AG04449 (cell line): ENCODE measurements around the gene CAMK2B.

Experiments
- CTCF ChIA-PET: fragments of 350-600 bp; formaldehyde crosslinking; extraction: SDS; loops from one replicate; lab custom pipeline; 2021; ENCODE audit warnings: antibody characterized with exemption; lab: Yijun Ruan, JAX
- POLR2A ChIA-PET: fragments of 400-600, 350-600 bp; formaldehyde crosslinking; extraction: SDS; loops from one replicate; lab custom pipeline; 2020; ENCODE audit warnings: antibody characterized with exemption, inconsistent platforms; lab: Yijun Ruan, JAX
- DNase-seq: peaks from one replicate; pipeline ENCODE4 v3.0.0-alpha.2; 2010; ENCODE audit warnings: low read depth, low spot score
- H3K4me3 ChIP-seq: 2 replicates; pipeline ENCODE4 v1.5.1; 2011; ENCODE audit warnings: low read depth, mild to moderate bottlenecking, control low read depth, low read length
- CTCF ChIP-seq: IDR thresholded peaks from one replicate; pipeline ENCODE4 v1.5.1; 2011; ENCODE audit warnings: mild to moderate bottlenecking, moderate library complexity, low read length, control low read depth, inconsistent platforms; ENCODE audit not compliant: insufficient read depth; ENCODE audit errors: missing control alignments

CAMK2B gene

GRCh38 chr7:44294325-44295069, 30.9 kb downstream of the CAMK2B start:
- POLR2A ChIA-PET, result no interaction called here
- H3K4me3 ChIP-seq, result no peak overlapping the region
- DNase-seq, result no peak
- CTCF ChIA-PET, result no interaction called here
- no peak for TF ChIP-seq CTCF

- CTCF ChIA-PET, result no interaction called here
- no peak for TF ChIP-seq CTCF
- POLR2A ChIA-PET, result no interaction called here
- DNase-seq, result no peak
- H3K4me3 ChIP-seq, result no peak overlapping the region
Measured at GRCh38 chr7:44293561-44294324, 31.7 kb downstream of the CAMK2B start.

GRCh38 chr7:44292876-44293560, 32.4 kb downstream of the CAMK2B start:
- DNase-seq, result no peak
- CTCF ChIA-PET, result no interaction called here
- TF ChIP-seq CTCF, result no peak
- no peak overlapping the region for H3K4me3 ChIP-seq
- POLR2A ChIA-PET, result no interaction called here

GRCh38 chr7:44292420-44292817, 33.0 kb downstream of the CAMK2B start:
- POLR2A ChIA-PET, result no interaction called here
- DNase-seq, result no peak
- TF ChIP-seq CTCF, result no peak
- CTCF ChIA-PET, result no interaction called here
- H3K4me3 ChIP-seq, result no peak overlapping the region

GRCh38 chr7:44291733-44292419, 33.5 kb downstream of the CAMK2B start:
- CTCF ChIA-PET, result no interaction called here
- H3K4me3 ChIP-seq, result no peak overlapping the region
- no peak for TF ChIP-seq CTCF
- POLR2A ChIA-PET, result no interaction called here
- no peak for DNase-seq
